Spleen (tissue), 11 donors: ENCODE results near the gene TFPI. TPM values are rescaled to one million over a fixed set of nuclear protein-coding genes. Genes with fewer than 3 reads are reported as not detected.

ENCODE experiments used
- DNase-seq: peaks from one replicate; pipeline ENCODE4 v3.0.0-alpha.2; 2020
- H3K27ac ChIP-seq, 8 donors: fragments of 200-600 bp; sonication (generic) in 7 of 8; 1 replicate in 4 of 8; 2 replicates in 4 of 8; pipeline versions ENCODE4 v1.5.0 to v1.8.0; 2016 to 2021; ENCODE audit warnings: inconsistent platforms in 4 of 8, mild to moderate bottlenecking in 4 of 8, moderate library complexity in 1 of 8
- H3K27me3 ChIP-seq, 7 donors: fragments of 200-600 bp; sonication (generic) in 6 of 7; replicated peaks in 1 of 7; 1 replicate in 4 of 7; 2 replicates in 3 of 7; pipeline versions ENCODE4 v1.5.0 to v1.8.0; 2016 to 2021; ENCODE audit warnings: inconsistent platforms in 3 of 7, mild to moderate bottlenecking in 1 of 7
- H3K36me3 ChIP-seq, 6 donors: fragments of 200-600 bp; sonication (generic) in 5 of 6; 1 replicate in 4 of 6; 2 replicates in 2 of 6; pipeline versions ENCODE4 v1.5.0 to v1.8.0; 2016 to 2021; ENCODE audit warnings: inconsistent platforms in 2 of 6
- H3K4me1 ChIP-seq, 6 donors: fragments of 200-600 bp; sonication (generic) in 5 of 6; 1 replicate in 3 of 6; 2 replicates in 3 of 6; pipeline versions ENCODE4 v1.5.0 to v1.8.0; 2016 to 2021; ENCODE audit warnings: inconsistent platforms in 3 of 6
- H3K4me3 ChIP-seq, 8 donors: fragments of 200-600 bp; sonication (generic) in 7 of 8; 1 replicate in 4 of 8; 2 replicates in 4 of 8; pipeline versions ENCODE4 v1.5.0 to v1.8.0; 2016 to 2021; ENCODE audit warnings: inconsistent platforms in 4 of 8, mild to moderate bottlenecking in 4 of 8, moderate library complexity in 2 of 8
- H3K9me3 ChIP-seq, 8 donors: fragments of 200-600 bp; sonication (generic) in 7 of 8; 1 replicate in 4 of 8; 2 replicates in 4 of 8; pipeline versions ENCODE4 v1.5.0 to v1.8.0; 2016 to 2021; ENCODE audit warnings: inconsistent platforms in 4 of 8
- CTCF ChIP-seq, 11 experiments: fragments of 200-600 bp in 7 of 11; fragments of 450-650 bp in 4 of 11; sonication (generic) in 4 of 11; IDR thresholded peaks in 8 of 11; conservative IDR thresholded peaks in 3 of 11; 1 replicate in 7 of 11; 2 replicates in 4 of 11; pipeline versions ENCODE4 v1.4.0 to v1.8.0; 2016 to 2021; ENCODE audit warnings: antibody characterized with exemption in 11 of 11, inconsistent platforms in 4 of 11, mild to moderate bottlenecking in 1 of 11
- POLR2A ChIP-seq, 3 donors: fragments of 450-650 bp; IDR thresholded peaks; one replicate each; pipeline ENCODE4 v1.5.1; 2017; ENCODE audit warnings: antibody characterized with exemption in 3 of 3, mild to moderate bottlenecking in 1 of 3
- POLR2AphosphoS5 ChIP-seq, 3 donors: sonication (generic); formaldehyde crosslinking; IDR thresholded peaks; one replicate each; pipeline ENCODE4 v1.5.1; 2017; ENCODE audit warnings: antibody characterized with exemption in 3 of 3
- WGBS, 5 donors: extraction: QIAGEN DNeasy Blood & Tissue Kit in 3 of 5; methylation state at CpG; one replicate each; pipeline versions ENCODE4 v1.1.5 to v1.1.7; 2013 to 2018; 5-methylcytosine and 5-hydroxymethylcytosine counted together
- intact Hi-C: fragments of 100-400 bp; cut with DNase I; formaldehyde crosslinking; loops from one replicate; pipeline ENCODE4 v1.15.0; 2023; ENCODE audit warnings: low total_unique reads
- polyA plus RNA-seq, 3 donors: library from polyadenylated mRNA; stranded (reverse); fragments of 200-250 nt; gene quantifications; one replicate each; pipeline ENCODE4 v1.2.1, GENCODE V29; 2013
- total RNA-seq, 7 donors: library from RNA; depleted of rRNA in 3 of 7; stranded (reverse); fragments of >200 nt in 3 of 7; fragmentation: NEBNext Ultra II Directional in 4 of 7; extraction: Animal tissue kit (Norgen Biotek cat#: 25700) in 4 of 7; gene quantifications; one replicate each; pipeline versions ENCODE4 v1.1.0 to v1.2.1, GENCODE V29; 2016 to 2021
- donor health status: healthy with polysubstance abuse.
- donor health status: DM: no; HTN: no; CAD: no; lungs with moderate emphysema.
- donor health status: DM: no; HTN: no; CAD: no.
- donor health status: Bipolar disorder and iron deficiency.
- donor health status: healthy.
- donor health status: DM: no; HTN: no; CAD: no.
- donor health status: DM: yes; HTN: yes; CAD: no.

The TFPI gene
- total and polyA plus RNA-seq, 10 donors = 7.4 to 117 (median 44.8) TPM

GRCh38 chr2:187580462-187581124, 26.4 kb upstream of the TFPI start:
- intact Hi-C loops = no loop called here
- 30 to 40% (median 33%) methylated on average over 7 of the region's 7 CpGs for WGBS, 5 donors

GRCh38 chr2:187577310-187577709, 23.1 kb upstream of the TFPI start:
- intact Hi-C loops = no loop called here
- Histone ChIP-seq H3K27ac (no peak overlapping the region), H3K27me3 (no peaks in the 10 kb centered on the region), H3K36me3 (no peaks in the 10 kb centered on the region), H3K9me3 (peaks cover 0 to 16% (median 1%) of the 10 kb centered on the region in 8 donors), H3K4me3 (no peak overlapping the region), H3K4me1 (peaks cover 0 to 27% (median 10%) of the 10 kb centered on the region in 6 donors)
- DNase-seq = no peak
- 88 to 96% (median 95%) methylated on average over 2 of the region's 2 CpGs for WGBS, 5 donors
- TF ChIP-seq CTCF (IDR thresholded peaks at IDR 0.05 in 8 of 11, conservative IDR thresholded peaks at IDR 0.05 in 3 of 11) (no peak), POLR2A (IDR thresholded peaks at IDR 0.05) (no peak), POLR2AphosphoS5 (IDR thresholded peaks at IDR 0.05) (no peak)

More at GRCh38 chr2:187580462-187581124, 26.4 kb upstream of the TFPI start:
- Histone ChIP-seq H3K4me1 (peaks cover 0 to 20% (median 8%) of the 10 kb centered on the region in 6 donors), H3K9me3 (no peaks in the 10 kb centered on the region), H3K27ac (no peak overlapping the region), H3K36me3 (no peaks in the 10 kb centered on the region), H3K27me3 (no peaks in the 10 kb centered on the region), H3K4me3 (peak overlapping the region in 2 of 8 donors; percentile 28 to 31)
- DNase-seq = no peak
- TF ChIP-seq CTCF (IDR thresholded peaks at IDR 0.05 in 8 of 11, conservative IDR thresholded peaks at IDR 0.05 in 3 of 11) (peak in 5 of 11 experiments; percentile 6 to 63 (median 24)), POLR2A (IDR thresholded peaks at IDR 0.05) (no peak)

GRCh38 chr2:187576906-187577305, 22.7 kb upstream of the TFPI start:
- Histone ChIP-seq H3K27ac (peak overlapping the region in 2 of 8 donors; percentile 1 to 5), H3K27me3 (no peaks in the 10 kb centered on the region), H3K9me3 (peaks cover 0 to 20% (median 5%) of the 10 kb centered on the region in 8 donors), H3K36me3 (no peaks in the 10 kb centered on the region), H3K4me1 (peaks cover 0 to 27% (median 10%) of the 10 kb centered on the region in 6 donors), H3K4me3 (no peak overlapping the region)
- TF ChIP-seq POLR2A (IDR thresholded peaks at IDR 0.05) = no peak
- no peak for TF ChIP-seq CTCF (IDR thresholded peaks at IDR 0.05 in 8 of 11, conservative IDR thresholded peaks at IDR 0.05 in 3 of 11)
- no peak for TF ChIP-seq POLR2AphosphoS5 (IDR thresholded peaks at IDR 0.05)
- intact Hi-C loops = no loop called here
- DNase-seq = no peak

GRCh38 chr2:187575751-187576067, 21.5 kb upstream of the TFPI start:
- H3K27me3 ChIP-seq = no peaks in the 10 kb centered on the region
- H3K36me3 ChIP-seq = no peaks in the 10 kb centered on the region
- H3K27ac ChIP-seq = peak overlapping the region in 5 of 8 donors; percentile 18 to 67 (median 51)
- no peak overlapping the region for H3K4me3 ChIP-seq
- intact Hi-C loops = no loop called here
- TF ChIP-seq POLR2A (IDR thresholded peaks at IDR 0.05) (no peak), CTCF (IDR thresholded peaks at IDR 0.05 in 8 of 11, conservative IDR thresholded peaks at IDR 0.05 in 3 of 11) (no peak), POLR2AphosphoS5 (IDR thresholded peaks at IDR 0.05) (no peak)
- DNase-seq = no peak
- H3K4me1 ChIP-seq = peaks cover 0 to 18% (median 3%) of the 10 kb centered on the region in 6 donors
- 19 to 47% (median 29%) methylated on average over 1 of the region's 1 CpG for WGBS, 5 donors
- peaks cover 0 to 22% (median 7%) of the 10 kb centered on the region in 8 donors for H3K9me3 ChIP-seq
